Sigmoid colon (tissue), 7 donors: Measurements from ENCODE around the gene RRP36. TPM values are rescaled to one million over a fixed set of nuclear protein-coding genes. Genes with fewer than 3 reads are reported as not detected.

Experiments
- DNase-seq: peaks from one replicate; pipeline ENCODE4 v3.0.0-alpha.2; 2019
- H3K27ac ChIP-seq, 4 donors: fragments of 200-600 bp; sonication (generic); one replicate each; pipeline ENCODE4 v1.5.1; 2016 to 2019; ENCODE audit warnings: mild to moderate bottlenecking in 1 of 4
- H3K27me3 ChIP-seq, 3 donors: fragments of 200-600 bp; sonication (generic); one replicate each; pipeline ENCODE4 v1.5.1; 2019; ENCODE audit warnings: mild to moderate bottlenecking in 1 of 3
- H3K36me3 ChIP-seq, 4 donors: fragments of 200-600 bp; sonication (generic); one replicate each; pipeline ENCODE4 v1.5.1; 2016 to 2019
- H3K4me1 ChIP-seq, 4 donors: fragments of 200-600 bp; sonication (generic); one replicate each; pipeline ENCODE4 v1.5.1; 2017 to 2019
- H3K4me3 ChIP-seq, 4 donors: fragments of 200-600 bp; sonication (generic); one replicate each; pipeline ENCODE4 v1.5.1; 2017 to 2019; ENCODE audit warnings: mild to moderate bottlenecking in 2 of 4, moderate library complexity in 1 of 4
- H3K9me3 ChIP-seq, 4 donors: fragments of 200-600 bp in 3 of 4; sonication (generic) in 3 of 4; one replicate each; pipeline versions ENCODE4 v1.5.1 to v1.6.1; 2013 to 2019
- CTCF ChIP-seq, 4 experiments: fragments of 450-650 bp in 3 of 4; fragments of 200-600 bp in 1 of 4; IDR thresholded peaks; one replicate each; pipeline ENCODE4 v1.5.1; 2016 to 2019; ENCODE audit warnings: antibody characterized with exemption in 4 of 4, mild to moderate bottlenecking in 3 of 4, moderate library complexity in 2 of 4
- EP300 ChIP-seq, 4 donors: sonication (generic); formaldehyde crosslinking; IDR thresholded peaks; one replicate each; pipeline ENCODE4 v1.6.1; 2017; ENCODE audit warnings: antibody characterized with exemption in 4 of 4
- POLR2A ChIP-seq, 2 donors: fragments of 450-650 bp; IDR thresholded peaks; one replicate each; pipeline ENCODE4 v1.6.1; 2016; ENCODE audit warnings: antibody characterized with exemption in 2 of 2, mild to moderate bottlenecking in 2 of 2, moderate library complexity in 2 of 2
- POLR2AphosphoS5 ChIP-seq, 4 donors: sonication (generic); formaldehyde crosslinking; IDR thresholded peaks; one replicate each; pipeline ENCODE4 v1.6.1; 2017; ENCODE audit warnings: antibody characterized with exemption in 4 of 4
- WGBS, 2 donors: extraction: QIAGEN DNeasy Blood & Tissue Kit; methylation state at CpG; one replicate each; pipeline ENCODE4 v1.1.7; 2013; 5-methylcytosine and 5-hydroxymethylcytosine counted together
- intact Hi-C: fragments of 100-400 bp; cut with DNase I; formaldehyde crosslinking; loops from one replicate; pipeline ENCODE4 v1.15.1; 2023
- polyA plus RNA-seq, 3 donors: library from polyadenylated mRNA; stranded (reverse); fragments of 200-250 nt; gene quantifications; one replicate each; pipeline ENCODE4 v1.2.3, GENCODE V29; 2013
- total RNA-seq, 4 donors: library from RNA; depleted of rRNA; stranded (reverse); fragments of >200 nt; gene quantifications; one replicate each; pipeline ENCODE4 v1.1.0, GENCODE V29; 2016
- donor health status: healthy with polysubstance abuse.
- donor health status: Bipolar disorder and iron deficiency.
- donor health status: healthy.

Gene RRP36
- total RNA-seq: 10 to 100 TPM; 40.5 to 46.6 (median 43.3) TPM
- 10 to 100 TPM; 24.6 to 50.8 (median 27.3) TPM for polyA plus RNA-seq

- Histone ChIP-seq H3K4me3 (peak within 1 kb of the TSS; percentile 55 to 97 (median 78)), H3K27me3 (no peaks in the 10 kb centered on the region), H3K9me3 (no peaks in the 10 kb centered on the region), H3K27ac (peak within 1 kb of the TSS; percentile 81 to 96 (median 89)), H3K36me3 (peaks cover 32 to 55% (median 42%) of the 10 kb centered on the region in 4 donors), H3K4me1 (peaks cover 0 to 48% (median 35%) of the 10 kb centered on the region in 4 donors)
- WGBS, 2 donors: 1% methylated on average over 56 of the region's 56 CpGs
- DNase-seq: peak; percentile 86
- TF ChIP-seq POLR2A (IDR thresholded peaks at IDR 0.05): peak in 1 of 2 donors; percentile 5
- TF ChIP-seq POLR2AphosphoS5 (IDR thresholded peaks at IDR 0.05): peak; percentile 43 to 73 (median 65)
- TF ChIP-seq CTCF (IDR thresholded peaks at IDR 0.05): no peak
- intact Hi-C loops: loop anchor here (2.0 kb wide), 1 partner anchor 31 kb away; the partner anchor contains the start of gene CUL7
Measured at GRCh38 chr6:43021270-43022047, at the start of gene RRP36. Gene RRP36 (plus strand): TSS chr6:43021623. CDS start chr6:43021655, 32 bp downstream.

- H3K27me3 ChIP-seq: no peaks in the 10 kb centered on the region
- H3K4me1 ChIP-seq: peaks cover 0 to 12% (median 10%) of the 10 kb centered on the region in 4 donors
- H3K9me3 ChIP-seq: no peaks in the 10 kb centered on the region
- TF ChIP-seq CTCF (IDR thresholded peaks at IDR 0.05): no peak
- no peak for TF ChIP-seq POLR2AphosphoS5 (IDR thresholded peaks at IDR 0.05)
- TF ChIP-seq EP300 (IDR thresholded peaks at IDR 0.05): no peak
- TF ChIP-seq POLR2A (IDR thresholded peaks at IDR 0.05): no peak
- 87 to 88% methylated on average over 3 of the region's 3 CpGs for WGBS, 2 donors
- no peak for DNase-seq
- H3K36me3 ChIP-seq: peaks cover 5 to 27% (median 8%) of the 10 kb centered on the region in 4 donors
- intact Hi-C loops: no loop called here
- H3K27ac ChIP-seq: no peak overlapping the region
- no peak overlapping the region for H3K4me3 ChIP-seq
Measured at GRCh38 chr6:42971746-42972327, 49.6 kb upstream of the RRP36 start.

- intact Hi-C loops: no loop called here
- no peak overlapping the region for H3K4me3 ChIP-seq
- 93 to 95% methylated on average over 3 of the region's 3 CpGs for WGBS, 2 donors
Measured at GRCh38 chr6:42973926-42974325, 47.5 kb upstream of the RRP36 start.

GRCh38 chr6:42974919-42975505 is 46.4 kb upstream of the RRP36 start:
- DNase-seq: no peak
- Histone ChIP-seq H3K27ac (no peak overlapping the region), H3K9me3 (no peaks in the 10 kb centered on the region), H3K36me3 (peaks cover 0 to 3% (median 0%) of the 10 kb centered on the region in 4 donors), H3K4me3 (no peak overlapping the region), H3K27me3 (no peaks in the 10 kb centered on the region), H3K4me1 (peaks cover 0 to 34% (median 30%) of the 10 kb centered on the region in 4 donors)
- TF ChIP-seq EP300 (IDR thresholded peaks at IDR 0.05) (no peak), POLR2A (IDR thresholded peaks at IDR 0.05) (no peak), POLR2AphosphoS5 (IDR thresholded peaks at IDR 0.05) (no peak), CTCF (IDR thresholded peaks at IDR 0.05) (no peak)
- intact Hi-C loops: no loop called here
- 87 to 90% methylated on average over 5 of the region's 5 CpGs for WGBS, 2 donors

More at GRCh38 chr6:42973926-42974325, 47.5 kb upstream of the RRP36 start:
- Histone ChIP-seq H3K4me1 (peaks cover 0 to 27% (median 24%) of the 10 kb centered on the region in 4 donors), H3K9me3 (no peaks in the 10 kb centered on the region), H3K36me3 (peaks cover 0 to 9% (median 4%) of the 10 kb centered on the region in 4 donors), H3K27me3 (no peaks in the 10 kb centered on the region), H3K27ac (no peak overlapping the region)
- TF ChIP-seq EP300 (IDR thresholded peaks at IDR 0.05) (no peak), CTCF (IDR thresholded peaks at IDR 0.05) (no peak), POLR2A (IDR thresholded peaks at IDR 0.05) (no peak), POLR2AphosphoS5 (IDR thresholded peaks at IDR 0.05) (no peak)
- DNase-seq: no peak
